GM12892 (cell line): ENCODE results near the gene EAF1.

Experiments used
- POLR2A ChIP-seq: IDR thresholded peaks from 2 replicates; pipeline ENCODE4 v1.6.1; 2011; ENCODE audit warnings: low read depth, low read length, control low read depth
- POLR2AphosphoS5 ChIP-seq: IDR thresholded peaks from 2 replicates; pipeline ENCODE4 v1.6.1; 2011; ENCODE audit warnings: low read depth, low read length, control low read depth

DNA sequence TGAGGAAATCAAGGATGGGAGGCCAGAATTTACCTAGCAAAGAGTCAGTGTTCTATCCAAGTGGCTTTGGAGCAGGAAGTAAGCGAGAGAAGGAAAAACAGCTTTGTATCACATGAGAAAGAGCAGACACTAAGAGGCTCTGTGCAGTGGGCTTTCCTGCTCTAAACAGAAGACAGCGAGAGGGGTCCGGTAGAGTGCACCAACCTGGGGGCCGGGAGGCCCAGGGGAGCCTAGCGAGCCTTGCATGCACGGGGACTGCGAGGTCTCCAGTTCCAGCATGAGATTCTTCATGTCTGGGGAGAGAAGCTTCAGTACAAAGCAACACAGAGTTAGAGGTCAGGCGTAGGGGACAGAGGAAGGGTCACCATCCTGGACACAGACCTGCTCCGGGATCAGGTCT, 60.6 kb downstream of the EAF1 start:
- no peak for TF ChIP-seq POLR2AphosphoS5
- TF ChIP-seq POLR2A, result no peak
